ENCODE results near the gene DDX41.
A peak's percentile ranks its signal among the peaks of the same experiment; 100 is the strongest.
"Not testable (repeated sequence)": the region's sequence is repeated elsewhere in the genome, so short reads cannot be mapped to it uniquely, and the experiment has no call there.

Gene DDX41

DNA sequence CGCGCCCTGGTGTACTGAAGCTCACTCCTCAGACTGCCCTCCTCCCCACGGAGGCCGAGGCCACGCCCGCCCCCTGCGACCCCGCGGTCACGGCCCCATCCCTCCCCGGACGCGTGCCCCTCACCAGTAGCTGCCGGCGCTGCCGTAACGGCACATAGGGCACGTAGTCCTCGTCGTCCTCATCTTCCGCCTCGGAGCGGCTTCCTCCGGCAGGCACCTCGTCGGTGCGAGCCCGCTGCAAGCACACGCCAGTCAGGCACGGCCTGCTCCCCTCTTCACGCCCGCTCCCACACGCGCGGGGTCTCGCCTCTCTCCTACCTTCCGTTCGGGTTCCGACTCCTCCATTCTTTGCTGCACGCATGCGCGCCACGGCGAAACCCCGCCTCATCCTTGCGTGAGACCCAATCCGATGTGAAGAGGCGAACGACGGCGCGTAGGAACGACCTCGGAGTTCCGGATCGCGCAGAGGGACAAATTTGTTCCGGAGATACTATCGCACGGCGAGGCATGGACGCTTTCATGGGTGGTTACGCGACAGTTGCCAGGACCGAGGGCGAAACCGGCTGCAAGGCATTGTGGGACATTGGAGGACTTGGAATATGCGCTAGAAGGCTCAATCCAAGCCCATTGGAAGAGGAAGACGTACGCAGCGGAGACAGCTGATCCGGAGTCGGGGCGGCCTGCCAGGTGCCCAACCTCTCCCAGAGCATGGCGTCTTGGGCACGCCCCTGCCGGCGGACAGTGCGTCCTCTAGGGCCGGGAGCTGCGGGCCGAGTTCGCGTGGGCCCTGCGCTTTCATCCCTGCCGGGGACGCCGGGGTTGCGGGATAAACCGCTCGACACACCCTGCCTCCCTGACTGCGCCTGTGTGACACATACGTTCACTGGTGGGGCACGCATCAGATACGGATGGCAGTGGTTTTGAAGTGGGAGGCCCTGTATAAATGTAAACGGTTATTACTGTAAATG is at the start of gene DDX41:
Gene DDX41, minus strand, starts transcription at position 361 of the 968 bp plus-strand sequence. Its CDS starts 16 bp downstream, at position 345.
- DNase-seq = peak; percentile 94

DNA sequence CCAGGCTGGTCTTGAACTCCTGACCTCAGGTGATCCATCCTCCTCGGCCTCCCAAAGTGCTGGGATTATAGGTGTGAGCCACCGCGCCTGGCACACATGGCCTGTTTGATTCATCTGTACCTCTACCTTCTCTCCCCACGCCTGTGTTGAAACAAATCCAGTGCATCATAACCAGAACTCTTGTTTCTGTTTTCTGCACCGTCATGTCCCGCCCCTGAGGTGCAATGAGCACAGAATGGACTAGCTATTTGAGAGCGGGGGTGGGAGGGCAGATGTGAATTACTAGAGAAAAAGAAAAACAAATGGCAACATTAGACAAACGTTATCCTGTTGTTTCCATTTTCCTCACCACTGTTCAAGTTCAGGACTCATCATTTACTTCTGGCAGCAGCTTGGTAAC is 48.3 kb upstream of the DDX41 start:
- DNase-seq = no peak

- DNase-seq = not testable (repeated sequence)
Observed at GRCh38 chr5:177559446-177559941, 42.7 kb upstream of the DDX41 start.

DNA sequence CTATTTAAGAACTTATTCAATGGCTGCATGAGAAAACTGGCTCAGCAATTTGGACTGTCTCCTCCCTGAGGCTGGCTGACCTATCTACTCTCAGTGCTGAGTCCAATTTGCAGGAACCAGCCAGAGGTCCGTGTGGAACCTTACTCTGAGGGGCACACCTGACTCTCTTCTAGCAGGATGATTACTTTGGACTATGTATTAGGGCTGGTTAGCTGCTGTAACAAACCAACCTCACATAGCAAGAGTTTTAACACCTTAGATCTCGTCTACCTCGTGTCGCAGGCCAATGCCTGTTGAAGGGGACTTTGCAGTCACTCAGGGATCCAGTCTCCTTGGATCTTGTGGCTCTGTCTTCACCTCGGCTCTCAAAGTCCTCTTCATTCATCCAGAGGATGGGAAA is 41.0 kb upstream of the DDX41 start:
- no peak for DNase-seq

DNA sequence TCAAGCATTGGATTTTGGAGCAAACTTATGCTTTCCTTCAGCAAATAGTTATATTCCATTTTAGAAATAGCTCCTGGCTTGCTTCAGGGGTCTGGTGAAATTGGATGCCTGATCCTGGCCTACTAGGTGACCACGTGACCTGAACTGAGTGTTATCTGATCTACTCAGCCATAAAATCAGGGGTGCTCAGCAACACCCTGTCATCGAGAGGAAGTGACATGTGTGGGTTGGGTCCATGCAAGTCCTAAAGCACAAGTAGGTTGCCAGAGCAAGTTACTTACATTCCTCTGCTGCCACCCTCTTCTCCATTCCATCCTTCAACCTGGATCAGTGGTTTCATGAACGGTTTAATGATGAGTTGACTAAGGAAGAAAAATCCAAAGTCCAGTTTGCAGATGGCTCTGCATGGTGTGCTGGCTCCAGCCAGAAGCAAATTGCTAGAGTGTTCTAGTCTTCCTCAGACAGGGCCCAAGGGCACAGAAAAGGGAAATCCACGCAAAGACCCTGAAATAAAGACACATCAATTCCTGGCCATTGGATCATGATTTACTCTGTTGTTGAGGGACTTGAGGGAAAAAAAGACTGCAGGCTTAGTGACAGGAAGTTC is 40.4 kb upstream of the DDX41 start:
- no peak for DNase-seq

GRCh38 chr5:177555665-177556064 is 38.9 kb upstream of the DDX41 start:
- DNase-seq = no peak

DNA sequence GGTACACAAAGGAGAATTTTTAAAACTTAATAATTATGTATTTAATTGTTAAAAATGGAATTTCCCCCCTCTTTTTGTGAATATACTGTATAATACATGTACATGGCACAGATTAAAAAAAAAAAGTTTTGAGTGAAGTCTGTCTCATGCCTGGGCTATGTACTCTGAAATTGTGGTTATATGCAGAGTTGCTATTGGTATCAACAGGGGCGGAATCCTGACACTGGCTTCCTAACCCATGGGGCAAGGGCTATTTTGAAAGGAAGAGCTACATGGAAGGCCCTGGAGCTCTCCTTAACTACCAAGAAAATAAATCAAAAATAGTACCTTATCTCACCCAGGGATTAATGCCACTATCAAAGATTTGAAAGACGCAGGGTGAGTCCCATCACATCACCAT is 38.5 kb upstream of the DDX41 start:
- DNase-seq = no peak

DNA sequence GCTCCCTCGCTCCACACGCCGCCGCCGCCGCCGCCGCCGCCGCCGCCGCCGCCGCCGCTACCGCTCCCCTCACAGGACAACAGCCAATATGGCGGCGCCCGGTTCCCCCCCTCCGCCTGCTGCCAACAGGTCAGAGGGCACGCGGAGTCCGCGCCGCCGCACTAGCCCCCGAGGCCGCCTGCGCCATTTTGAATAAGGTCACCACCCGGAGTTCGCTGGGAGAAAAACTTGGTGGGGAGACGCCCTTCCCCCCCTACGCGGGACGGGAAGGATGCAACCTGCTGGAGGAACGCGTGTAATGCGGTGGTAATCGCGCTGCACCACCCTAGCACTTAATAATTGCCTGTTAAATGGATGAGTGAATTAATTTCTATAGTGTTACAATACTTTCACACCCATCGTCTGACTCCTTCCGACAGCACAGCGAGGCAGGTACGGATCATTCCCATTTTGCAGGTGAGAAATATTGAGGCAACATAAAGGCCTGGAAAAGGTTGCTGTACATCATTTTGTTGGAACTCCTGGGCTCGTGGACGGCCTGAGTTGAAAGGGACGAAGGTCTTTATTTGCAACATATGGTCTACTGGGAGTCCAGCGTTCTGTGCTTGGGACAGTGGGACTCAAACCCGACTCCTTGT is 37.8 kb upstream of the DDX41 start, which contains the start of gene FAM193B:
Gene FAM193B, minus strand, starts transcription at position 90 of the 638 bp plus-strand sequence. CDS start 105 bp downstream, outside the sequence.
- peak; percentile 92 to 94 for DNase-seq

- DNase-seq = peak; percentile 33 to 35
Observed at GRCh38 chr5:177553671-177554429, 37.1 kb upstream of the DDX41 start.

DNA sequence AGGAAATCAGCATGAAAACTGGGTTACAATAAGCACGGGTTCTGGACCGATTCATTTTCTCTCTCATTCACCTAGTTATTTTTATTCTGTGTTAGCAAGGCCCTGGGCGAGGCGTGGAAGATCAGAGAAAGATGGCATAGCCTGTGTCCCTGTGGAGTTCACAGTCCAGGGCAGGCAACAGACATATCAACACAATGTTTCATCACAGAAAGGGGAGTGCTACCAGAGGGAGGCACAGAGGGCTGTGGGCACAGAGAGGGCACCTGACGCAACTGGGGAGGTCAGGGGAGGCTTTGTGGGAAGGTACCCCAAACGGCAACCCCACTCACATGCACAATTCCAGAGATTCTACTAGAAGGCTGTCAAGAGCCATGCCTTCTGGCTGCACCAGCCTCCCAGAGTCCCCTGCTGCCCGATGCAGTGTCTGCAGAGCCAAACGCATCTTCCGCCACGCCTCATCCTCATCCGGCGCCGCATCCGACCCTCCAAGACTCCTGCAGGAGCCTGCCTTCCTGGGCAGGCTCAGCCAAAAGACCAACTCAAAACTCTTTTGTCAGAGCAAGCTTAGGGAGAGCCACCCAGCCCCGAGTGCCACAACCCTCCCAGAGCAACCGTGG is 36.2 kb upstream of the DDX41 start:
- DNase-seq = no peak

- DNase-seq = no peak
Observed at GRCh38 chr5:177550122-177550521, 33.4 kb upstream of the DDX41 start.

DNA sequence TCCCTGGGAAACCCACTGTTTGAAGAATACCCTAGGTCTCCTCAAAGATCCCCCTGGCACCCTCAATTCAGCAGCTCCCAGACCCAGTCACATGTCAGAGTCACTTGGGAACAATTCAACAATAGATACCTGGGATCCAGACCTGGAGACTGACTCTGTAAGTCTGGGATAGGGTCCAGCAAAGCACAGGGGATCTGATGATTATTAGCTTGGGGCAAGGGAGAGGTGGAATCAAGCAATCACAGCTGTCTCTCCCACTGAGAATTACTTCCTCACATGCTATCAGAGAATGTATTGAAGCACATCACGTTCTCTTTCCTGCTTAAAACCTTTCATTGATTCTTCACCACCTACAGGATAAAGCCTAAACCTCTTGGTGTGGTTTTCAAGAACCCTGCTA is 31.7 kb upstream of the DDX41 start:
- DNase-seq = no peak

- no peak for DNase-seq
Observed at GRCh38 chr5:177547736-177548135, 31.0 kb upstream of the DDX41 start.

- DNase-seq = no peak
Observed at GRCh38 chr5:177546258-177546741, 29.5 kb upstream of the DDX41 start.

GRCh38 chr5:177545487-177546257 is 28.9 kb upstream of the DDX41 start:
- no peak for DNase-seq

DNA sequence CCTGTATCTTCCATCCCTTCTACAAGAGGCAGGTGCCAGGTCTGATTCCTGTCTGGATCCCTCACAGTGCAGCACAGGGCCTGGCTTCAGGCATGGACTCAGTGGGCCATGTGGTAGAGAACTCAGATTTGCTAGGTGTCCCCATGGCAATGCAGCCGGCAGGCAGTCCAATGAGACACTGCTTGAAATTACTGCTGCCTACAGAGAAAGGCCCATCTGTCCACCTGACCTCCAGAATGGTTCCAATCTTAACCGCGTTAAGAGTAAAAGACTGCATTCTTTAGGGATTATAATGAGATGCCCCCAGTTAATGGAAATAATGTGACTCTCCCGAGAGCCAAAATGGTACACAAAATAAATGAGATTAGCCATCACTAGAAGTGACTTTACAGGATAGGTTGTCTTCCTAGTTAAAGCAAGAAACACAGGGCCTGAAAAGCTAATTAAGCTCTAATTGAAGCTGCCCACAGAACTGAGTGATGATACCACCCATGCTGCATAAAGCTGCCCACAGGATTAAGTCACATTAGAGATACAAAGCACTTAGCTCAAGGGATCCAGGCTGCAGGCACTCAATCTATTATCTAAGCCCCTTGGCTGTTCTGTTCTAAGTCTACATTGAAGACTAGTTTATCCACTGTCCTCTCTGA is 26.2 kb upstream of the DDX41 start:
- no peak for DNase-seq

DNA sequence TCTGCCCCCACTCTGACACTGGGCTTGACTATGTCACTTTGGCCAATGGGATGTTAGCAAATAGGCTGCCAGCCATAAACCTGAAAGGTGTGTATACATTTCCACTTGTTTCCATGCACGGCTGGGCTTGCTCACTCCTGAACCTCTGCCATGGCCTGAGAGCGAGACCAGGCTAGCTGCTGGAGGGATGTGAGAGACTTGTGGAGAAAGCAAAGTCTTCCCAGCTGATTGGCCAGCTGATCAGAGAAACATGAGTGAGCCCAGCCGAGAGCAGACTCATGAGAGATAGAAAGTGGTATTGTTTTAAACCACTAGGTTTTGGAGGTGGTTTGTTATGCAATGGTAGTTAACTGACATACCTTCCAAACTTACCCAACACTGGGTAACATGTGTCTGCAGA is 23.7 kb upstream of the DDX41 start:
- DNase-seq = no peak

DNA sequence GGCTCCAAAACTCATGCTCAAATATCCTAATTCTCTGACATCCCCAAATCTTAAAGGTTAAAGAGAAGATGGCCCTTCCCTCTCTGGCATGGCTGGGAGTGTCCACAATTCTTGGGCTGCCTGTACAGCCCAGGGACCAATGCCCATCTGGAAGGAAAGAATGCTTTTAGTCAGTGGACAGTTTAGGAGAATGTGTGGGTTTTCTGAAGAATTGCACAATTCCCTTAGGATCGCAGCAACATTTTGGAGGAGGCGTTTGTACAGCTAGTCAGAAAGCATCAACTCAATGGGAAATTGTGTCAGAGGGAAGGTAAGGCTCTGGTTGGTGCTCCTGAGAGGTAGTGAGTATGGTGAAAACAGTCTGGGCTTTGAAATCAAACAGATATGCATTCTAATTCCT is 22.6 kb upstream of the DDX41 start:
- DNase-seq = no peak

DNA sequence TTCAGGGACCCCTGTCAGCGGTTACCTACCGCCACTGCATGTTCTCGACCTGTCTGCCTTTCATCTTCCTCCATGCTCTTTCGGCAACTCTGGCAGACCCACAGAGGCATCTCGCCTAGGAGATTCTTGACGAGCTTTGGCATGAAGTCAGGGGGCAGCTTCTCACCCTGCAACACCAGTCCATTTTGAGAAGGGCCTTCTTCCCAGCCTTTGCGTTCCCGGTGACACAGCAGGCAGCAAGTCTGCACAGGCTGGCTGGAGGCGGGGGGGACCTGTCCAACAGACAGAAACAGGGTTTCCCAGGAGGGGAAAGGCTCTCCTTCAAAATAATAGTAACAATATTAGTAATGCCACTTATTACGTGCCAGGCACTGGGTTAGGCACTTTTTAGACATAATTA is 22.1 kb upstream of the DDX41 start:
- no peak for DNase-seq

Measured in activated CD4-positive, alpha-beta T cell treated with anti-CD3 and anti-CD28 coated beads for 4 hours (primary cell).